Measurements from ENCODE around the gene BLM.

The BLM gene

DNA sequence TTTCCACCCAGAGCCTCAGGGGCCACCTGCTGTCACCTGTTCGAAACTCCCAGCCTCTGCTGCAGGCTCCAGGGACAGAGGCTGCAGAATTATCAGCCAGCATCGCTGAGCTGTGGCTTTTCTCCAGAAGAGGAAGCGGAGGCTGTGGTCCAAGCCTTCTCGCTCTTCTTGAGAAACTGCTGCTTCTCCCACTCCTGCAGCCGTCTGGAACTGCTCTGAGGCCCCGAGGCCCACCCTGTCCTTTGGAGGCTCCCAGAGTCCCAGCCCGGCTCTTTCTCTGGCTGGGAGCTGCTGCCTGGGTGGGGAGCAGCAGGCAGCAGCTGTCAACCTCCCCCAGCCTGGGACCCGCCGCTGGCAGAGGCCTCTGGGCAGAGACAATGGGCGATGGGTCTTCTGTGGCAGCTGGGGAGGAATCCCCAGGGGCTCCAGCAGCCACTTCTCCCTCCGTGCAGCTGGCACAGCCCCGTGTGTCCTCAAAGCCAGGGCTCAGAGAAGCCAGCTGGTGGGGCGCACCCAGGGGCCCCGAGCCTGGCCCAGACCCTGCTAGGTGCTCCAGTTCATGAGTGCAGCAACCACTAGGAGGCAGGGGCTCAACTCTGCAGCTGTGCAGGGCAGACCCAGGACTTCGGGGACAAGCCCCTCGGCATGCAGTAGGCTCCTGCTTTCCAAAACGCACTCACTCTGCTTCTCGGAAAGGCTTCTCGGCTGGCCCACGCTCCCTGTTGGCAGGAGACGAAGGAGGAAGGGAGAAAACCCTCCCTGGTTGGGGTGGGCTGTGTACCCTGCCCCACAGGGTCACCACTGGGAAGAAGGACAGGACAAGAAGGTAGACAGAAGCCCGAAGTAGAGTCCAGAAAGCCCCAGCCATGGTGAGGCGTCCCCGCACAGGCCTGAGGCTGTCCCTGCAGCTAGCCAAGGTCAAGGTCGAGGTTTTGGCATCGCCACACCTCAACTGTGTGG is 101.4 kb downstream of the BLM start:
- Histone ChIP-seq H2BK15ac (ENCODE audit: low read depth, poor library complexity, severe bottlenecking) (no peak overlapping the region), H3K23ac (ENCODE audit: low read length in 2 of 2) (peak overlapping the region in 1 of 2 experiments; percentile 23), H3K36me3 (ENCODE audit: control insufficient read depth in 1 of 2, insufficient read depth in 2 of 2, low read depth in 1 of 2, low read length in 2 of 2) (no peaks in the 10 kb centered on the region), H3K9ac (ENCODE audit: low read length) (no peak overlapping the region), H3K27me3 (ENCODE audit: control insufficient read depth in 1 of 2, insufficient read depth in 1 of 2, low read length in 2 of 2) (peaks cover 0 to 31% of the 10 kb centered on the region in 2 experiments), H3K4me3 (ENCODE audit: insufficient read depth in 1 of 2, low read depth in 1 of 2, low read length in 2 of 2) (no peak overlapping the region), H4K91ac (ENCODE audit: low read length) (no peak overlapping the region), H2AK5ac (ENCODE audit: low read length, severe bottlenecking) (no peak overlapping the region), H2BK120ac (ENCODE audit: low read depth, low read length) (peak overlapping the region; percentile 42), H3K79me1 (replicated peaks; ENCODE audit: low read length, poor library complexity, severe bottlenecking) (no peaks in the 10 kb centered on the region), H3K4me2 (ENCODE audit: low read length, poor library complexity, severe bottlenecking) (no peak overlapping the region), H3K9me3 (ENCODE audit: control insufficient read depth, low read length) (no peaks in the 10 kb centered on the region), H2BK5ac (ENCODE audit: low read depth, low read length, poor library complexity, severe bottlenecking) (no peak overlapping the region), H3K18ac (ENCODE audit: low read depth in 1 of 2, low read length in 2 of 2) (no peak overlapping the region), H2BK12ac (ENCODE audit: low read length in 2 of 2) (no peak overlapping the region), H3K4ac (ENCODE audit: low read depth in 1 of 2, low read length in 2 of 2) (no peak overlapping the region), H2AFZ (ENCODE audit: low read depth, low read length) (no peak overlapping the region), H3K4me1 (ENCODE audit: control insufficient read depth, insufficient read depth, low read depth, low read length) (peaks cover 7% of the 10 kb centered on the region), H3K14ac (ENCODE audit: low read length in 2 of 2) (no peak overlapping the region), H3K27ac (ENCODE audit: low read length, poor library complexity, severe bottlenecking) (no peak overlapping the region), H4K8ac (ENCODE audit: low read length) (no peak overlapping the region)
- 82% methylated on average over 26 of the region's 26 CpGs for WGBS
- DNase-seq: no peak

DNA sequence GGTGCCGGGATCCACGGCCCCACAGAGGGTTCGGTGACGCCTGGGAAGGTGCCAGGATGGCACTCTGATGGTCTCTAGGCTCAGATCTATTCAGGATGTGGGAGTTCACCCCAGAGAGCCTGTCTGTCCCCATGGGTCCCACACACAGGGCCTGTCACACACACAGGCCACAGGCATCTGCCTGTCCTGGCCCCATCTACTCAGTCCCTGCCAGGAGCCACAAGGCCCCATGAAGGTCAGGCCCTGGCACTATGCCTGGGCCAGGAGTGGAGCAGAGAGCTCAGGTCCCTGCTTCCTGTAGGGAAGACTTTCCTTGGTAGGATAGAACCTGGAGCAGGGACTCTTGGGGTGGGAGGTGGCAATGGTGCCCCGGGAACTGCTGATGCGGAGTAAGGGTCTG is 102.2 kb downstream of the BLM start:
- Histone ChIP-seq H3K27me3 (ENCODE audit: control insufficient read depth in 1 of 2, insufficient read depth in 1 of 2, low read length in 2 of 2) (peaks cover 0 to 34% of the 10 kb centered on the region in 2 experiments), H2BK120ac (ENCODE audit: low read depth, low read length) (no peak overlapping the region), H3K36me3 (ENCODE audit: control insufficient read depth in 1 of 2, insufficient read depth in 2 of 2, low read depth in 1 of 2, low read length in 2 of 2) (no peaks in the 10 kb centered on the region), H3K14ac (ENCODE audit: low read length in 2 of 2) (no peak overlapping the region), H4K91ac (ENCODE audit: low read length) (no peak overlapping the region), H3K4me2 (ENCODE audit: low read length, poor library complexity, severe bottlenecking) (no peak overlapping the region), H2BK12ac (ENCODE audit: low read length in 2 of 2) (no peak overlapping the region), H3K9me3 (ENCODE audit: control insufficient read depth, low read length) (no peaks in the 10 kb centered on the region), H3K4me1 (ENCODE audit: control insufficient read depth, insufficient read depth, low read depth, low read length) (peaks cover 3% of the 10 kb centered on the region), H3K18ac (ENCODE audit: low read depth in 1 of 2, low read length in 2 of 2) (no peak overlapping the region), H3K23ac (ENCODE audit: low read length in 2 of 2) (no peak overlapping the region), H3K79me1 (replicated peaks; ENCODE audit: low read length, poor library complexity, severe bottlenecking) (no peaks in the 10 kb centered on the region), H2AFZ (ENCODE audit: low read depth, low read length) (no peak overlapping the region), H3K27ac (ENCODE audit: low read length, poor library complexity, severe bottlenecking) (no peak overlapping the region), H3K4ac (ENCODE audit: low read depth in 1 of 2, low read length in 2 of 2) (no peak overlapping the region), H2BK15ac (ENCODE audit: low read depth, poor library complexity, severe bottlenecking) (no peak overlapping the region), H2BK5ac (ENCODE audit: low read depth, low read length, poor library complexity, severe bottlenecking) (no peak overlapping the region), H2AK5ac (ENCODE audit: low read length, severe bottlenecking) (no peak overlapping the region), H4K8ac (ENCODE audit: low read length) (no peak overlapping the region), H3K4me3 (ENCODE audit: insufficient read depth in 1 of 2, low read depth in 1 of 2, low read length in 2 of 2) (no peak overlapping the region), H3K9ac (ENCODE audit: low read length) (no peak overlapping the region)
- DNase-seq: no peak
- WGBS: 95% methylated on average over 6 of the region's 6 CpGs

DNA sequence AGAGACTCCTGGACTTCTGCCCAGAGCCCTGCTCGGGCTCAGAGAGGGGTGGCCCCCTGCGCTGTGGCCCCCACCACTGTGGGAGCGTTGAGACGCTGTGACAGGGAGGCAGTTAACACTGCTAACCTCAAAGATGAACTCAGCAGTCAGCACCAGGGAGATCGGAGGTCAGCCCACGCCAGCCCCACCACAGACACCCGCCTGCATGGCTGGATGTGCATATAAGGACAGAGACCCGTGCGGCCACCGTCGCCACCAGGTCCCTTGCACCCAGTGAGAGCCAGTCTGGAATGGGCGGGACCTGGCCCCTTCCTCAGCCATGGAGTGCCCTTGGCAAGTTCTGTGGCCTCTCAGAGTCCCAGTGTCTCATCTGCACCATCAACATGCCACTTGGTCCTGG is 102.7 kb downstream of the BLM start:
- H2BK120ac ChIP-seq (ENCODE audit: low read depth, low read length): no peak overlapping the region
- peak overlapping the region; percentile 73 for H2BK15ac ChIP-seq (ENCODE audit: low read depth, poor library complexity, severe bottlenecking)
- 90% methylated on average over 12 of the region's 12 CpGs for WGBS

DNA sequence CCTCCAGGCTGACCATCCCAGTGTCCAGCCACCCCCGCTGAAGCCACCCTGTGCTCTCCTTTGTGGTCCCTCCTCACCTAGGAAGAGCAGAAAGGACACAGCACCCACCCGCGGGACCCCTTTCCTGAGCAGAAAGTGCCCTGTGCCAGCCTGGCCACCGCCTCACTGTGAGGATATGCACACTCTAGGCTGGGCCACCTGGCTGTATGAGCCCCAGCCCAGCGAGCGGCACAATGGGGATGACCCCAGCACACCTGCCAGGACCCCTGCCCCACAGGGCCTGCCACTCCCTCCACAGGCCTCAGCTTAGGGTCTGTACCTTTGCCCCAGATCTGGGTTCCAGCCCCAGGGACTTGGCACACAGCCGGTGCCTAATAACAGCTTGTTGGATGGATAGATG is 103.3 kb downstream of the BLM start:
- Histone ChIP-seq H3K14ac (ENCODE audit: low read length in 2 of 2) (no peak overlapping the region), H2AK5ac (ENCODE audit: low read length, severe bottlenecking) (no peak overlapping the region), H4K91ac (ENCODE audit: low read length) (peak overlapping the region; percentile 53), H2BK120ac (ENCODE audit: low read depth, low read length) (no peak overlapping the region), H2BK15ac (ENCODE audit: low read depth, poor library complexity, severe bottlenecking) (peak overlapping the region; percentile 57), H2BK5ac (ENCODE audit: low read depth, low read length, poor library complexity, severe bottlenecking) (no peak overlapping the region), H2BK12ac (ENCODE audit: low read length in 2 of 2) (no peak overlapping the region), H3K27me3 (ENCODE audit: control insufficient read depth in 1 of 2, insufficient read depth in 1 of 2, low read length in 2 of 2) (peaks cover 4 to 40% of the 10 kb centered on the region in 2 experiments), H3K4ac (ENCODE audit: low read depth in 1 of 2, low read length in 2 of 2) (no peak overlapping the region), H3K79me1 (replicated peaks; ENCODE audit: low read length, poor library complexity, severe bottlenecking) (no peaks in the 10 kb centered on the region), H3K4me3 (ENCODE audit: insufficient read depth in 1 of 2, low read depth in 1 of 2, low read length in 2 of 2) (no peak overlapping the region), H3K27ac (ENCODE audit: low read length, poor library complexity, severe bottlenecking) (no peak overlapping the region), H3K36me3 (ENCODE audit: control insufficient read depth in 1 of 2, insufficient read depth in 2 of 2, low read depth in 1 of 2, low read length in 2 of 2) (no peaks in the 10 kb centered on the region), H3K23ac (ENCODE audit: low read length in 2 of 2) (no peak overlapping the region), H3K4me2 (ENCODE audit: low read length, poor library complexity, severe bottlenecking) (no peak overlapping the region), H2AFZ (ENCODE audit: low read depth, low read length) (no peak overlapping the region), H3K18ac (ENCODE audit: low read depth in 1 of 2, low read length in 2 of 2) (no peak overlapping the region), H3K4me1 (ENCODE audit: control insufficient read depth, insufficient read depth, low read depth, low read length) (no peaks in the 10 kb centered on the region), H4K8ac (ENCODE audit: low read length) (no peak overlapping the region), H3K9ac (ENCODE audit: low read length) (no peak overlapping the region), H3K9me3 (ENCODE audit: control insufficient read depth, low read length) (no peaks in the 10 kb centered on the region)
- no peak for DNase-seq
- 100% methylated on average over 7 of the region's 7 CpGs for WGBS

More for the DNA sequence above, 102.7 kb downstream of the BLM start:
- Histone ChIP-seq H3K4me1 (ENCODE audit: control insufficient read depth, insufficient read depth, low read depth, low read length) (no peaks in the 10 kb centered on the region), H2AK5ac (ENCODE audit: low read length, severe bottlenecking) (no peak overlapping the region), H3K79me1 (replicated peaks; ENCODE audit: low read length, poor library complexity, severe bottlenecking) (no peaks in the 10 kb centered on the region), H3K23ac (ENCODE audit: low read length in 2 of 2) (no peak overlapping the region), H3K9ac (ENCODE audit: low read length) (no peak overlapping the region), H2AFZ (ENCODE audit: low read depth, low read length) (no peak overlapping the region), H3K36me3 (ENCODE audit: control insufficient read depth in 1 of 2, insufficient read depth in 2 of 2, low read depth in 1 of 2, low read length in 2 of 2) (no peaks in the 10 kb centered on the region), H2BK12ac (ENCODE audit: low read length in 2 of 2) (no peak overlapping the region), H3K4ac (ENCODE audit: low read depth in 1 of 2, low read length in 2 of 2) (no peak overlapping the region), H2BK5ac (ENCODE audit: low read depth, low read length, poor library complexity, severe bottlenecking) (no peak overlapping the region), H3K14ac (ENCODE audit: low read length in 2 of 2) (no peak overlapping the region), H3K9me3 (ENCODE audit: control insufficient read depth, low read length) (no peaks in the 10 kb centered on the region), H3K27ac (ENCODE audit: low read length, poor library complexity, severe bottlenecking) (no peak overlapping the region), H3K4me2 (ENCODE audit: low read length, poor library complexity, severe bottlenecking) (no peak overlapping the region), H3K18ac (ENCODE audit: low read depth in 1 of 2, low read length in 2 of 2) (no peak overlapping the region), H4K8ac (ENCODE audit: low read length) (peak overlapping the region; percentile 10), H4K91ac (ENCODE audit: low read length) (no peak overlapping the region), H3K4me3 (ENCODE audit: insufficient read depth in 1 of 2, low read depth in 1 of 2, low read length in 2 of 2) (no peak overlapping the region), H3K27me3 (ENCODE audit: control insufficient read depth in 1 of 2, insufficient read depth in 1 of 2, low read length in 2 of 2) (peaks cover 3 to 38% of the 10 kb centered on the region in 2 experiments)
- no peak for DNase-seq

All from mesenchymal stem cell (in vitro differentiated cells and primary cell).